ENCODE results near the gene TMEM174.

GRCh38 chr5:73142035-73142434 is 31.0 kb upstream of the TMEM174 start:
- TF ChIP-seq, protein P1, sequence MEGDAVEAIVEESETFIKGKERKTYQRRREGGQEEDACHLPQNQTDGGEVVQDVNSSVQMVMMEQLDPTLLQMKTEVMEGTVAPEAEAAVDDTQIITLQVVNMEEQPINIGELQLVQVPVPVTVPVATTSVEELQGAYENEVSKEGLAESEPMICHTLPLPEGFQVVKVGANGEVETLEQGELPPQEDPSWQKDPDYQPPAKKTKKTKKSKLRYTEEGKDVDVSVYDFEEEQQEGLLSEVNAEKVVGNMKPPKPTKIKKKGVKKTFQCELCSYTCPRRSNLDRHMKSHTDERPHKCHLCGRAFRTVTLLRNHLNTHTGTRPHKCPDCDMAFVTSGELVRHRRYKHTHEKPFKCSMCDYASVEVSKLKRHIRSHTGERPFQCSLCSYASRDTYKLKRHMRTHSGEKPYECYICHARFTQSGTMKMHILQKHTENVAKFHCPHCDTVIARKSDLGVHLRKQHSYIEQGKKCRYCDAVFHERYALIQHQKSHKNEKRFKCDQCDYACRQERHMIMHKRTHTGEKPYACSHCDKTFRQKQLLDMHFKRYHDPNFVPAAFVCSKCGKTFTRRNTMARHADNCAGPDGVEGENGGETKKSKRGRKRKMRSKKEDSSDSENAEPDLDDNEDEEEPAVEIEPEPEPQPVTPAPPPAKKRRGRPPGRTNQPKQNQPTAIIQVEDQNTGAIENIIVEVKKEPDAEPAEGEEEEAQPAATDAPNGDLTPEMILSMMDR (IDR thresholded peaks at IDR 0.05; ENCODE audit: insufficient read depth, low read depth, low read length): no peak
- TF ChIP-seq EZH2 (IDR thresholded peaks at IDR 0.05; ENCODE audit: insufficient read depth, low read length): no peak

Measured in astrocyte (in vitro differentiated cells and primary cell).